Activated CD4-positive, alpha-beta memory T cell treated with anti-CD3 and anti-CD28 coated beads, Interleukin-2, amount 10 ng/mL, durations not matched to agents 7 days and 5 days (primary cell): ENCODE results near the gene DNMBP. TPM values are rescaled to one million over a fixed set of nuclear protein-coding genes. Genes with fewer than 3 reads are reported as not detected.
"Not testable (repeated sequence)": the region's sequence is repeated elsewhere in the genome, so short reads cannot be mapped to it uniquely, and the experiment has no call there.

ENCODE experiments used
- CTCF ChIA-PET: fragments of 350-600 bp; sonication (Branson Sonifier 250); formaldehyde crosslinking; loops from one replicate; lab custom pipeline; 2021; ENCODE audit warnings: antibody characterized with exemption, inconsistent platforms; lab: Charles Lee
- POLR2A ChIA-PET: fragments of 350-600 bp; sonication (Branson Sonifier 250); formaldehyde crosslinking; loops from one replicate; lab custom pipeline; 2021; ENCODE audit warnings: antibody characterized with exemption; lab: Charles Lee
- DNase-seq: peaks from one replicate; pipeline ENCODE4 v3.0.0-alpha.2; 2020
- H3K27ac Mint-ChIP-seq: one replicate; pipeline ENCODE4 v1.8.0; 2021; ENCODE audit warnings: mild to moderate bottlenecking, mixed read lengths
- H3K27me3 Mint-ChIP-seq: one replicate; pipeline ENCODE4 v1.8.0; 2021; ENCODE audit warnings: mixed read lengths
- H3K36me3 Mint-ChIP-seq: one replicate; pipeline ENCODE4 v1.8.0; 2021; ENCODE audit warnings: low read depth, mixed read lengths
- H3K4me1 Mint-ChIP-seq: one replicate; pipeline ENCODE4 v1.8.0; 2021; ENCODE audit warnings: mixed read lengths
- H3K4me3 Mint-ChIP-seq: one replicate; pipeline ENCODE4 v1.8.0; 2021; ENCODE audit warnings: mild to moderate bottlenecking, mixed read lengths
- H3K9me3 Mint-ChIP-seq: one replicate; pipeline ENCODE4 v1.8.0; 2021; ENCODE audit warnings: mixed read lengths
- total RNA-seq, 2 experiments: library from RNA; stranded (reverse); gene quantifications; one replicate each; pipeline ENCODE4 v1.2.3, GENCODE V29; 2021

The DNMBP gene
- total RNA-seq, 2 experiments from 2014 or later, result 4.8 to 5.1 TPM

DNA sequence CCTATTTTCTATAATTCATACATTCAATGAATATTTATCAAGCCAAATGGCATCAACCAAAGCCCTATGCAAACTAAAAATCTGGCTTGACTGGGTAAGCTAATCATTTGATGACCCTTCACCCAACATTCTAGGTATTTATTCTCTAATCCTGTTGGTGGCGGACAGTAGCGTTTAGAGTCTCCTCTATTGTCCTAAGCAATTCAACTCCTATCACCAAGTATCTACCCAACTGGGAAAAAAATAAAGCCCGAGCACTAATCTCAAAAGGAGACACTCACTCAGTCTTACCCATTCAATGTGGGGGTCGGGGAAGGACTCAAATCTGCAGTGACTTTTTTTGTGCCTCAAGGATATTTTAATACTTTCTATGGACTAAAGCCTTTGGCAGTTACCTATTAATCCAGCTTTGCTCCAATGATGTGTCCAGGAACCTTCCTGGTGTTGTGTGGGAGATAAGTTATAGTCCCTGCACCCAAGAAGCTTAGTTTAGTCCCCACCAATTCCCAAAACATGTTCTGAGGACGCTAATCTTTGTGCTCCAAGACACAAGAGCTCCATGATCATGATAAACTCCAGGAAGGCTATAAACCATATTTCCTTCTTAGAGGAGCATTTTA, 30.6 kb downstream of the DNMBP start:
- POLR2A ChIA-PET, result interaction anchor here (1.1 kb wide), 1 partner anchor 16 kb away, joined by 3 read pairs; no protein-coding TSS in a partner anchor
- CTCF ChIA-PET, result no interaction called here
- peaks cover 9% of the 10 kb centered on the region for H3K4me1 Mint-ChIP-seq
- H3K27ac Mint-ChIP-seq, result no peak overlapping the region
- no peak for DNase-seq
- H3K36me3 Mint-ChIP-seq, result no peaks in the 10 kb centered on the region
- no peaks in the 10 kb centered on the region for H3K9me3 Mint-ChIP-seq
- H3K27me3 Mint-ChIP-seq, result no peaks in the 10 kb centered on the region
- H3K4me3 Mint-ChIP-seq, result no peak overlapping the region

GRCh38 chr10:99977916-99978315, 31.8 kb downstream of the DNMBP start:
- no peak overlapping the region for H3K27ac Mint-ChIP-seq
- ChIA-PET CTCF (interaction anchor here (1.0 kb wide), 1 partner anchor 31 kb away, joined by 3 read pairs; no protein-coding TSS in a partner anchor), POLR2A (no interaction called here)
- no peaks in the 10 kb centered on the region for H3K4me1 Mint-ChIP-seq
- no peaks in the 10 kb centered on the region for H3K9me3 Mint-ChIP-seq
- no peaks in the 10 kb centered on the region for H3K36me3 Mint-ChIP-seq
- H3K4me3 Mint-ChIP-seq, result no peak overlapping the region
- DNase-seq, result no peak
- no peaks in the 10 kb centered on the region for H3K27me3 Mint-ChIP-seq

GRCh38 chr10:99976886-99977665, 32.7 kb downstream of the DNMBP start:
- no peak overlapping the region for H3K27ac Mint-ChIP-seq
- no peak overlapping the region for H3K4me3 Mint-ChIP-seq
- no peak for DNase-seq
- H3K4me1 Mint-ChIP-seq, result no peaks in the 10 kb centered on the region
- H3K9me3 Mint-ChIP-seq, result no peaks in the 10 kb centered on the region
- ChIA-PET POLR2A (no interaction called here), CTCF (interaction anchor here (1.0 kb wide), 1 partner anchor 32 kb away, joined by 3 read pairs; no protein-coding TSS in a partner anchor)
- H3K36me3 Mint-ChIP-seq, result no peaks in the 10 kb centered on the region
- H3K27me3 Mint-ChIP-seq, result no peaks in the 10 kb centered on the region

- ChIA-PET CTCF (no interaction called here), POLR2A (no interaction called here)
- Mint-ChIP-seq H3K4me1 (no peaks in the 10 kb centered on the region), H3K4me3 (no peak overlapping the region), H3K9me3 (no peaks in the 10 kb centered on the region), H3K27me3 (no peaks in the 10 kb centered on the region), H3K27ac (no peak overlapping the region), H3K36me3 (peaks cover 4% of the 10 kb centered on the region)
- no peak for DNase-seq
Measured at GRCh38 chr10:99975942-99976809, 33.6 kb downstream of the DNMBP start.

GRCh38 chr10:99975106-99975829, 34.5 kb downstream of the DNMBP start:
- Mint-ChIP-seq H3K27me3 (no peaks in the 10 kb centered on the region), H3K4me1 (no peaks in the 10 kb centered on the region), H3K9me3 (no peaks in the 10 kb centered on the region), H3K36me3 (peaks cover 6% of the 10 kb centered on the region), H3K4me3 (no peak overlapping the region), H3K27ac (no peak overlapping the region)
- POLR2A ChIA-PET, result no interaction called here
- DNase-seq, result no peak
- CTCF ChIA-PET, result interaction anchor here (1.0 kb wide), 1 partner anchor 9 kb away, joined by 5 read pairs; no protein-coding TSS in a partner anchor

DNA sequence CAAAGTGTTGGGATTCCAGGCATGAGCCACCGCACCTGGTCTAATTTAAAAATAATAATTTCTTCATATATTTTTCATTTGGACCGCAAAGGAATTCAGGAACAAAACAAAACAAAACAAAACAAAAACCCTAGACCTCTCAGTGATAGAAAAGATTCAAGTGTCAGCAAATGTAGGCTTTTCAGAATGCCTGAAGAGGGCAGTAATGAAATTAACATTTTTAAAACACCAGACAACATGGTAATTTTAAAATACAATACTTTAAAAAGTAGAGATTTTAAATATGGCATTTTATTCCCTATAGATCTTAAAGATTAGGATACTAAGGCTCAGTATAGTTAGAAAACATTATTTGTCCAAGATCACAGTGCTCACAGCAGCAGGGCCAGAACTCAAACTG, 36.6 kb downstream of the DNMBP start:
- H3K4me1 Mint-ChIP-seq, result no peaks in the 10 kb centered on the region
- H3K27ac Mint-ChIP-seq, result no peak overlapping the region
- H3K27me3 Mint-ChIP-seq, result no peaks in the 10 kb centered on the region
- no peak for DNase-seq
- H3K36me3 Mint-ChIP-seq, result peaks cover 12% of the 10 kb centered on the region
- CTCF ChIA-PET, result no interaction called here
- POLR2A ChIA-PET, result no interaction called here
- no peaks in the 10 kb centered on the region for H3K9me3 Mint-ChIP-seq
- H3K4me3 Mint-ChIP-seq, result no peak overlapping the region

- H3K9me3 Mint-ChIP-seq, result no peaks in the 10 kb centered on the region
- peaks cover 12% of the 10 kb centered on the region for H3K36me3 Mint-ChIP-seq
- H3K27me3 Mint-ChIP-seq, result no peaks in the 10 kb centered on the region
- H3K4me1 Mint-ChIP-seq, result peaks cover 11% of the 10 kb centered on the region
- POLR2A ChIA-PET, result no interaction called here
- H3K27ac Mint-ChIP-seq, result no peak overlapping the region
- H3K4me3 Mint-ChIP-seq, result no peak overlapping the region
- CTCF ChIA-PET, result no interaction called here
- DNase-seq, result no peak
Measured at GRCh38 chr10:99967961-99968360, 41.8 kb downstream of the DNMBP start.

- ChIA-PET POLR2A (interaction anchor here (2.4 kb wide), 1 partner anchor 97 kb away, joined by 9 read pairs; no protein-coding TSS in a partner anchor), CTCF (interaction anchor here (0.8 to 1.4 kb wide), 6 partner anchors 8 to 121 kb away, joined by 3 to 10 read pairs (median 3); partner anchors contain the start of gene DNMBP)
- Mint-ChIP-seq H3K36me3 (peaks cover 9% of the 10 kb centered on the region), H3K4me3 (no peak overlapping the region), H3K9me3 (no peaks in the 10 kb centered on the region), H3K27ac (peak overlapping the region; percentile 47), H3K4me1 (peaks cover 11% of the 10 kb centered on the region), H3K27me3 (no peaks in the 10 kb centered on the region)
- peak; percentile 18 for DNase-seq
Measured at GRCh38 chr10:99966306-99966705, 43.4 kb downstream of the DNMBP start.

GRCh38 chr10:99965700-99966099, 44.0 kb downstream of the DNMBP start:
- Mint-ChIP-seq H3K27me3 (no peaks in the 10 kb centered on the region), H3K4me1 (peaks cover 11% of the 10 kb centered on the region), H3K4me3 (no peak overlapping the region), H3K9me3 (no peaks in the 10 kb centered on the region), H3K27ac (no peak overlapping the region), H3K36me3 (peaks cover 9% of the 10 kb centered on the region)
- POLR2A ChIA-PET, result interaction anchor here (2.4 kb wide), 1 partner anchor 96 kb away, joined by 9 read pairs; no protein-coding TSS in a partner anchor
- CTCF ChIA-PET, result interaction anchor here (0.7 to 1.4 kb wide), 6 partner anchors 9 to 120 kb away, joined by 3 to 10 read pairs (median 3); partner anchors contain the start of gene DNMBP
- DNase-seq, result no peak

GRCh38 chr10:99964791-99965190, 45.0 kb downstream of the DNMBP start:
- H3K4me3 Mint-ChIP-seq, result no peak overlapping the region
- DNase-seq, result no peak
- H3K27ac Mint-ChIP-seq, result no peak overlapping the region
- ChIA-PET CTCF (interaction anchor here (0.6 to 1.4 kb wide), 4 partner anchors 30 to 127 kb away, joined by 3 to 9 read pairs (median 3); no protein-coding TSS in a partner anchor), POLR2A (interaction anchor here (2.4 kb wide), 1 partner anchor 95 kb away, joined by 9 read pairs; no protein-coding TSS in a partner anchor)
- H3K9me3 Mint-ChIP-seq, result no peaks in the 10 kb centered on the region
- no peaks in the 10 kb centered on the region for H3K27me3 Mint-ChIP-seq
- peaks cover 1% of the 10 kb centered on the region for H3K36me3 Mint-ChIP-seq
- H3K4me1 Mint-ChIP-seq, result peaks cover 11% of the 10 kb centered on the region

GRCh38 chr10:99963467-99964165, 46.1 kb downstream of the DNMBP start:
- H3K4me3 Mint-ChIP-seq, result not testable (repeated sequence)

More at GRCh38 chr10:99963467-99964165, 46.1 kb downstream of the DNMBP start:
- peaks cover 11% of the 10 kb centered on the region for H3K4me1 Mint-ChIP-seq
- H3K27ac Mint-ChIP-seq, H3K9me3 Mint-ChIP-seq, H3K27me3 Mint-ChIP-seq, DNase-seq, POLR2A ChIA-PET, H3K36me3 Mint-ChIP-seq, CTCF ChIA-PET: not testable (repeated sequence)
